SU-DHL-6 (cell line): ENCODE results near the gene STK32C.

Experiments used
- H2AFZ ChIP-seq: fragments of 200-600 bp; sonication (generic); 2 replicates; pipeline ENCODE4 v1.6.1; 2014; ENCODE audit warnings: low read depth, mild to moderate bottlenecking, moderate library complexity, mixed read lengths, antibody characterized with exemption, low read length; ENCODE audit not compliant: severe bottlenecking
- H3F3A ChIP-seq: fragments of 200-600 bp; shearing (Covaris generic); 2 replicates; pipeline ENCODE4 v1.6.0; 2016; ENCODE audit warnings: antibody characterized with exemption, mild to moderate bottlenecking; ENCODE audit not compliant: insufficient read depth
- H3K27ac ChIP-seq: fragments of 200-600 bp; sonication (generic); 2 replicates; pipeline ENCODE4 v1.5.1; 2016; ENCODE audit warnings: low read depth, mild to moderate bottlenecking, low read length, moderate library complexity, mixed read lengths
- H3K27me3 ChIP-seq: fragments of 200-600 bp; sonication (generic), shearing (Covaris generic); 2 replicates; pipeline ENCODE4 v1.6.0; 2014; ENCODE audit warnings: mild to moderate bottlenecking, low read length
- H3K36me3 ChIP-seq: fragments of 200-600 bp; sonication (generic); 2 replicates; pipeline ENCODE4 v1.6.1; 2014; ENCODE audit warnings: mild to moderate bottlenecking, low read length, mixed read lengths
- H3K4me2 ChIP-seq: fragments of 300-600, 200-600 bp; shearing (Covaris generic), sonication (generic); 2 replicates; pipeline ENCODE4 v1.6.0; 2014; ENCODE audit warnings: low read length, low read depth, mild to moderate bottlenecking; ENCODE audit not compliant: poor library complexity, severe bottlenecking
- H3K4me3 ChIP-seq: fragments of 200-600 bp; sonication (generic); 2 replicates; pipeline ENCODE4 v1.5.1; 2014; ENCODE audit warnings: antibody characterized with exemption, low read length, mild to moderate bottlenecking, mixed read lengths; ENCODE audit not compliant: insufficient read depth, poor library complexity, severe bottlenecking
- H3K79me2 ChIP-seq: fragments of 200-600 bp; sonication (generic); 2 replicates; pipeline ENCODE4 v1.6.1; 2014; ENCODE audit warnings: mild to moderate bottlenecking, low read length, moderate library complexity; ENCODE audit not compliant: insufficient read depth
- H3K9ac ChIP-seq: fragments of 200-600 bp; sonication (generic); 2 replicates; pipeline ENCODE4 v1.7.0; 2014; ENCODE audit warnings: mild to moderate bottlenecking, low read length
- H3K9me2 ChIP-seq: fragments of 200-600 bp; sonication (generic); replicated peaks from 2 replicates; pipeline ENCODE4 v1.6.1; 2014; ENCODE audit warnings: low read length; ENCODE audit not compliant: insufficient read depth
- H3K9me3 ChIP-seq: fragments of 200-600 bp; sonication (generic); 2 replicates; pipeline ENCODE4 v1.6.1; 2014; ENCODE audit warnings: low read length, mixed read lengths; ENCODE audit not compliant: insufficient read depth
- H4K20me1 ChIP-seq: fragments of 200-600 bp; sonication (generic); 2 replicates; pipeline ENCODE4 v1.6.1; 2014; ENCODE audit warnings: low read depth, mild to moderate bottlenecking, antibody characterized with exemption, low read length, moderate library complexity, mixed read lengths
- CTCF ChIP-seq: fragments of 200-600 bp; sonication (generic); IDR thresholded peaks from one replicate; pipeline ENCODE4 v1.5.1; 2017; ENCODE audit warnings: antibody characterized with exemption, mild to moderate bottlenecking, low read length, moderate library complexity; ENCODE audit not compliant: insufficient read depth, poor library complexity, severe bottlenecking
- EZH2phosphoT487 ChIP-seq: fragments of 200-600 bp; sonication (generic), shearing (Covaris generic); conservative IDR thresholded peaks from 2 replicates; pipeline ENCODE4 v1.6.1; 2018; ENCODE audit warnings: mild to moderate bottlenecking, antibody characterized with exemption, low read length, moderate library complexity, mixed read lengths

STK32C gene

GRCh38 chr10:132328106-132328505 is 20.4 kb upstream of the STK32C start:
- H2AFZ ChIP-seq: no peak overlapping the region
- H3K9ac ChIP-seq: no peak overlapping the region
- peaks cover 11% of the 10 kb centered on the region for H3F3A ChIP-seq
- H3K4me3 ChIP-seq: no peak overlapping the region
- TF ChIP-seq CTCF (no peak), EZH2phosphoT487 (no peak)
- H3K79me2 ChIP-seq: peaks cover 34% of the 10 kb centered on the region
- no peak overlapping the region for H3K4me2 ChIP-seq
- H4K20me1 ChIP-seq: no peaks in the 10 kb centered on the region
- no peaks in the 10 kb centered on the region for H3K9me3 ChIP-seq
- H3K9me2 ChIP-seq: no peaks in the 10 kb centered on the region
- no peaks in the 10 kb centered on the region for H3K36me3 ChIP-seq
- no peaks in the 10 kb centered on the region for H3K27me3 ChIP-seq
- no peak overlapping the region for H3K27ac ChIP-seq

- Histone ChIP-seq H2AFZ (no peak overlapping the region), H4K20me1 (no peaks in the 10 kb centered on the region), H3K9ac (no peak overlapping the region), H3K27ac (no peak overlapping the region), H3K9me2 (no peaks in the 10 kb centered on the region), H3K4me2 (no peak overlapping the region), H3K9me3 (no peaks in the 10 kb centered on the region), H3K27me3 (no peaks in the 10 kb centered on the region), H3K79me2 (peaks cover 34% of the 10 kb centered on the region), H3K36me3 (no peaks in the 10 kb centered on the region), H3F3A (0 out of 2 replicates have a peak, but pooled peaks cover 4% of the 10 kb centered on the region), H3K4me3 (no peak overlapping the region)
- no peak for TF ChIP-seq EZH2phosphoT487
- no peak for TF ChIP-seq CTCF
These were observed 19.2 kb upstream of the STK32C start for GRCh38 chr10:132326925-132327324.

GRCh38 chr10:132326344-132326889 is 18.7 kb upstream of the STK32C start:
- Histone ChIP-seq H3K9me2 (no peaks in the 10 kb centered on the region), H3K36me3 (no peaks in the 10 kb centered on the region), H3K79me2 (peaks cover 34% of the 10 kb centered on the region), H4K20me1 (no peaks in the 10 kb centered on the region), H3F3A (0 out of 2 replicates have a peak, but pooled peaks cover 4% of the 10 kb centered on the region), H3K27me3 (no peaks in the 10 kb centered on the region), H3K9me3 (no peaks in the 10 kb centered on the region), H3K9ac (no peak overlapping the region), H3K4me3 (no peak overlapping the region), H3K4me2 (no peak overlapping the region), H3K27ac (no peak overlapping the region), H2AFZ (no peak overlapping the region)
- TF ChIP-seq CTCF: no peak
- TF ChIP-seq EZH2phosphoT487: no peak
